Measurements from ENCODE around the gene CSNK2B. TPM values are rescaled to one million over a fixed set of nuclear protein-coding genes. Genes with fewer than 3 reads are reported as not detected.

CSNK2B gene
- total and polyA plus RNA-seq, 9 of the 15 experiments (the other 6 are each of a cell fraction or from before 2014, with no cell fraction given): 120 to 1,126 (median 529) TPM

- TF ChIP-seq IFI16 (CRISPR knock-in tag; IDR thresholded peaks at IDR 0.05): peak; percentile 63; the same call in 1 of the 2 replicates
- TF ChIP-seq FIP1L1 (IDR thresholded peaks at IDR 0.05; ENCODE audit: low read depth, low read length, poor library complexity, severe bottlenecking): peak; percentile 87
- no peak for TF ChIP-seq SMC3 (conservative IDR thresholded peaks at IDR 0.05; ENCODE audit: insufficient read depth, low read depth, low read length)
- TF ChIP-seq KLF13 (tag; IDR thresholded peaks at IDR 0.05; ENCODE audit: borderline replicate concordance, low read depth): peak; percentile 55; the same call in 1 of the 2 replicates
- peak; percentile 92 for TF ChIP-seq KDM5B (IDR thresholded peaks at IDR 0.05; ENCODE audit: insufficient replicate concordance, low read depth, low read length)
- TF ChIP-seq CTCF (IDR thresholded peaks at IDR 0.05 in 2 of 3, conservative IDR thresholded peaks at IDR 0.05 in 1 of 3; ENCODE audit: insufficient read depth in 2 of 3, low read depth in 1 of 3, low read length in 3 of 3): peak; percentile 18 to 42 (median 33); a peak in 4 of 6 replicates
- TF ChIP-seq MECOM (CRISPR knock-in tag; IDR thresholded peaks at IDR 0.05): no peak
- no peak for TF ChIP-seq ASH1L (IDR thresholded peaks at IDR 0.05; ENCODE audit: borderline replicate concordance, low read depth, partially characterized antibody)
- TF ChIP-seq POLR2A (conservative IDR thresholded peaks at IDR 0.05): peak; percentile 99
- TF ChIP-seq HSF4 (CRISPR knock-in tag; IDR thresholded peaks at IDR 0.05; ENCODE audit: borderline replicate concordance): no peak
- peak; percentile 40; the same call in 1 of the 2 replicates for TF ChIP-seq SOX6 (IDR thresholded peaks at IDR 0.05)
- no peak for TF ChIP-seq PHB2 (IDR thresholded peaks at IDR 0.05; ENCODE audit: low read depth)
- no peak for TF ChIP-seq POLR2AphosphoS2 (IDR thresholded peaks at IDR 0.05; ENCODE audit: low read length)
- TF ChIP-seq TSHZ1 (CRISPR knock-in tag; IDR thresholded peaks at IDR 0.05): peak; percentile 66; the same call in 1 of the 2 replicates
- TF ChIP-seq TAF7 (tag; IDR thresholded peaks at IDR 0.05): peak; percentile 90
- no peak for TF ChIP-seq POLR2H (tag; IDR thresholded peaks at IDR 0.05; ENCODE audit: low read depth)
- no peak for TF ChIP-seq ATF1 (CRISPR knock-in tag; IDR thresholded peaks at IDR 0.05)
- peak; percentile 96 for TF ChIP-seq ATF1 (tag; IDR thresholded peaks at IDR 0.05)
- peak; percentile 78 for TF ChIP-seq RBM39 (optimal IDR thresholded peaks at IDR 0.05; ENCODE audit: low read depth, low read length)
- TF ChIP-seq RBM14 (IDR thresholded peaks at IDR 0.05; ENCODE audit: borderline replicate concordance, insufficient read depth, low read depth, low read length): peak; percentile 45; the same call in 1 of the 2 replicates
- TF ChIP-seq ZNF23 (CRISPR knock-in tag; IDR thresholded peaks at IDR 0.05): no peak
- TF ChIP-seq ADNP (tag; IDR thresholded peaks at IDR 0.05): no peak
- no peak for TF ChIP-seq CCNT2 (IDR thresholded peaks at IDR 0.05; ENCODE audit: borderline replicate concordance, extremely low read depth, insufficient read length, low read depth, low read length)
- TF ChIP-seq L3MBTL2 (IDR thresholded peaks at IDR 0.05): no peak
Measured at GRCh38 chr6:31665501-31666336, at the start of gene CSNK2B (continued).
